ENCODE data around the gene PIGU.

DNA sequence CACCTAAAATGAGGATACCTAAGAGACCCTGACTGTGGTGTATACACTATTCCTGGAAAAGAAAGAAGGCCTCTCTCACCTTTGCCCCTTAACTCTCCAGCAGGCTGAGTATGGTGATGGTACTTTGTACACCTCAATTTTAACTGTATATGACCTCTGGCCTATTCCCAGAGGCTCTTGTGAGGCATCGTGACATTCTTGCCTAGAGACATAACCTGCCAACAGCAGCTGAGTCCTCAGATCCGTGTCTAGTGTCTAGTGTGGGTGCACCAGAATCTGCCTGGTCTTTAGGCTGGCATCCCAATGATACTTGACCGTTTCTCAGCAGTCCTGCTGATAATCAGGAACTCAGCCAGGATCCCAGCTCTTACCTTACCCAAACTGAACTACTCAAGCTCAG is 47.3 kb upstream of the PIGU start:
- TF ChIP-seq GATA2 (IDR thresholded peaks at IDR 0.05; ENCODE audit: low read depth, low read length) (no peak), GATA3 (IDR thresholded peaks at IDR 0.05; ENCODE audit: low read depth, low read length) (no peak)

All from SH-SY5Y (cell line).